Measurements from ENCODE around the gene MKNK2. TPM values are rescaled to one million over a fixed set of nuclear protein-coding genes. Genes with fewer than 3 reads are reported as not detected.
"Not testable (repeated sequence)": the region's sequence is repeated elsewhere in the genome, so short reads cannot be mapped to it uniquely, and the experiment has no call there.

Gene MKNK2
- total and polyA plus RNA-seq, 12 donors = 107 to 260 (median 144) TPM

GRCh38 chr19:1992759-1993260 lies 58.2 kb downstream of the MKNK2 start:
- DNase-seq (no peak), ATAC-seq (no peak)
- TF ChIP-seq CTCF (IDR thresholded peaks at IDR 0.05) = no peak
- H3K27ac ChIP-seq = no peak overlapping the region
- H3K4me3 ChIP-seq = no peak overlapping the region
- H3K36me3 ChIP-seq = peaks cover 0 to 96% (median 36%) of the 10 kb centered on the region in 9 donors
- 90 to 92% methylated on average over 44 of the region's 44 CpGs for WGBS, 2 donors
- no peaks in the 10 kb centered on the region for H3K9me3 ChIP-seq
- H3K4me1 ChIP-seq = no peaks in the 10 kb centered on the region
- no peaks in the 10 kb centered on the region for H3K27me3 ChIP-seq
- intact Hi-C loops (cut with DNase I) = no loop called here

- H3K4me1 ChIP-seq = no peaks in the 10 kb centered on the region
- intact Hi-C loops (cut with DNase I) = no loop called here
- H3K4me3 ChIP-seq = no peak overlapping the region
- no peak for ATAC-seq
- H3K27ac ChIP-seq = no peak overlapping the region
- no peak for TF ChIP-seq CTCF (IDR thresholded peaks at IDR 0.05)
- WGBS, 2 donors = 85 to 88% methylated on average over 30 of the region's 30 CpGs
- DNase-seq = no peak
- H3K9me3 ChIP-seq = no peaks in the 10 kb centered on the region
- H3K36me3 ChIP-seq = peaks cover 0 to 96% (median 40%) of the 10 kb centered on the region in 9 donors
- H3K27me3 ChIP-seq = no peaks in the 10 kb centered on the region
Observed at GRCh38 chr19:1991018-1991913, 59.8 kb downstream of the MKNK2 start.

- no peaks in the 10 kb centered on the region for H3K4me1 ChIP-seq
- WGBS, 2 donors = 96 to 97% methylated on average over 34 of the region's 34 CpGs
- H3K27me3 ChIP-seq = no peaks in the 10 kb centered on the region
- no peak overlapping the region for H3K4me3 ChIP-seq
- no peaks in the 10 kb centered on the region for H3K9me3 ChIP-seq
- intact Hi-C loops (cut with DNase I) = no loop called here
- ATAC-seq (no peak), DNase-seq (no peak)
- no peak for TF ChIP-seq CTCF (IDR thresholded peaks at IDR 0.05)
- no peak overlapping the region for H3K27ac ChIP-seq
- peaks cover 0 to 96% (median 39%) of the 10 kb centered on the region in 9 donors for H3K36me3 ChIP-seq
Observed at GRCh38 chr19:1990230-1991017, 60.6 kb downstream of the MKNK2 start.

GRCh38 chr19:1989513-1990229 lies 61.4 kb downstream of the MKNK2 start:
- peaks cover 0 to 98% (median 40%) of the 10 kb centered on the region in 9 donors for H3K36me3 ChIP-seq
- no peak overlapping the region for H3K27ac ChIP-seq
- no peaks in the 10 kb centered on the region for H3K27me3 ChIP-seq
- TF ChIP-seq CTCF (IDR thresholded peaks at IDR 0.05) = no peak
- intact Hi-C loops (cut with DNase I) = no loop called here
- no peak for DNase-seq
- H3K4me3 ChIP-seq = no peak overlapping the region
- no peaks in the 10 kb centered on the region for H3K4me1 ChIP-seq
- no peaks in the 10 kb centered on the region for H3K9me3 ChIP-seq
- 92 to 93% methylated on average over 40 of the region's 40 CpGs for WGBS, 2 donors
- no peak for ATAC-seq

- peaks cover 0 to 99% (median 44%) of the 10 kb centered on the region in 9 donors for H3K36me3 ChIP-seq
- H3K27ac ChIP-seq; H3K9me3 ChIP-seq; H3K4me1 ChIP-seq; intact Hi-C loops (cut with DNase I); H3K27me3 ChIP-seq; H3K4me3 ChIP-seq; ATAC-seq; DNase-seq: not testable (repeated sequence)
- 88 to 90% methylated on average over 10 of the region's 10 CpGs for whole genome bisulfite sequencing, 2 donors
Observed at GRCh38 chr19:1988464-1988863, 62.6 kb downstream of the MKNK2 start.

Data from heart right ventricle (tissue), 16 donors.